ENCODE results near the gene FAHD1.
A peak's percentile ranks its signal among the peaks of the same experiment; 100 is the strongest.

The FAHD1 gene

DNA sequence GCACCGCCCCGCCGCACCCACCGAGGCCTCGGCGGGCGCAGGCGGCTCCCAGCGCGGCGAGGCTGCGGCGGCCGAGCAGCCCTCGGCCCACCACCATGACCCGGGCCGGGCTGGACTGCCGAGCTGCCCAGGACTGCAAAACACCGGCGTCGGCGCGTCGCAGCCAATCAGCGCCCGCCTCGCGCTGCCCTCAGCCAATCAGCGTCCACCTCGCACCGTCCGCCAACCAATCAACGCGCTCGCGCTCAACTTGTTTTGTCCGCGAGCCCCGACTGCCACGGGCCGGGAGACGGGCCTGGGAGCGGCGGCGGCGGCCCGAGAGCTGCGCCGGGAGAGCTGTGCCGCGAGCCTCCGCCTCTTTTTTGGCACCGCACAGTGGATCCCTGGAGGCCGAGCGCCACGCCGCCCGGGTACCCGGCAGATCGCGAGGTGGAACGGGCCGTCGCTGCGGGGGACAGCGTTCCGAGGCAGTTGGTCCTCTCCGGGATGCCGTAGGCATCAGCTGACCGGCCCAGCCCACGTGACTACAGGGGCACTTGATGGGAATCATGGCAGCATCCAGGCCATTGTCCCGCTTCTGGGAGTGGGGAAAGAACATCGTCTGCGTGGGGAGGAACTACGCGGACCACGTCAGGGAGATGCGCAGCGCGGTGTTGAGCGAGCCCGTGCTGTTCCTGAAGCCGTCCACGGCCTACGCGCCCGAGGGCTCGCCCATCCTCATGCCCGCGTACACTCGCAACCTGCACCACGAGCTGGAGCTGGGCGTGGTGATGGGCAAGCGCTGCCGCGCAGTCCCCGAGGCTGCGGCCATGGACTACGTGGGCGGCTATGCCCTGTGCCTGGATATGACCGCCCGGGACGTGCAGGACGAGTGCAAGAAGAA lies at the start of gene FAHD1, which contains the start of gene HAGH:
Gene FAHD1 (plus strand): TSS at position 516 of the 883 bp plus-strand sequence. CDS start 33 bp downstream, at position 549.
Gene HAGH (minus strand): TSS at position 135 of the 883 bp plus-strand sequence. CDS start 38 bp downstream, at position 97.
- peak; percentile 84 for DNase-seq (ENCODE audit: low spot score)

DNA sequence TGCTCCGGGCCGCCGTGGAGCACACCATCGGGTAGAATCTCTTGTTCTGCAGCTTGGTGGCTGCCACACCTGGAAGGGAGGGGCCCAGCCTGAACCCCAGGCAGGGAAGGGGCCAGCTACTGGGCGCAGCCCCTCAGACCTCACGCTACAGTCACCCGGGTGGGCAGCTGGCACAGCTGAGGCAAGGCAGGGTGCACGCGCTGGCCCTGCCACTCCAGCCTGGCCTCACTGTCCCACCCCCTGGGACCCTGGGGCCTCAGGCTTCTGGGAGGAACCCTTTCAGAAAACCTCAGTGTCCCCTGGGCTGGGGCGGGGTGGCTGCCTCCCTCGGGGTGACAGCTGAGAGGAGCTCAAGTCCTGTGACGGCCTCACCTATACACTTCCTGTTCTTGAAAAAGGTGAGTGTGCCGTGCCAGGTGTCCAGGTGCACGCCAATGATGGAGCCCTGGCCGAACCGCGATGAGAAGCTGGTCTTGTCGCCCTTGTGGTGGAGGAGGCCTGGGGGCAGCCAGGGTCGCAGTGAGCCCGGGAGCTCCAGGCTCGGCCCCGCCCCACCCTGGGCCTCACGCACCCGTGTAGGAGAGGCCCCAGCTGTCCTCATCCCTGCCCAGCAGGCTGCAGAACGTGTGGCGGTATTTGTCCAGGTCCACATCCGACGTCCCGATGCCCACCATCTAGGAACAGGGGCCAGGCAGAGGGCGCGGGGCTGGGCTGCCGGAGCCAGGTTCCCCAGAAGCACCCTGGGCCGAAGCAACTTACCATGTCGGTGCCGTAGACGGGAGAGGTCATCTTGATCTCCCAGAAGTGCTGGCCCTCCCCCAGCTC lies 49.4 kb upstream of the FAHD1 start:
- no peak for DNase-seq (ENCODE audit: low spot score)

DNA sequence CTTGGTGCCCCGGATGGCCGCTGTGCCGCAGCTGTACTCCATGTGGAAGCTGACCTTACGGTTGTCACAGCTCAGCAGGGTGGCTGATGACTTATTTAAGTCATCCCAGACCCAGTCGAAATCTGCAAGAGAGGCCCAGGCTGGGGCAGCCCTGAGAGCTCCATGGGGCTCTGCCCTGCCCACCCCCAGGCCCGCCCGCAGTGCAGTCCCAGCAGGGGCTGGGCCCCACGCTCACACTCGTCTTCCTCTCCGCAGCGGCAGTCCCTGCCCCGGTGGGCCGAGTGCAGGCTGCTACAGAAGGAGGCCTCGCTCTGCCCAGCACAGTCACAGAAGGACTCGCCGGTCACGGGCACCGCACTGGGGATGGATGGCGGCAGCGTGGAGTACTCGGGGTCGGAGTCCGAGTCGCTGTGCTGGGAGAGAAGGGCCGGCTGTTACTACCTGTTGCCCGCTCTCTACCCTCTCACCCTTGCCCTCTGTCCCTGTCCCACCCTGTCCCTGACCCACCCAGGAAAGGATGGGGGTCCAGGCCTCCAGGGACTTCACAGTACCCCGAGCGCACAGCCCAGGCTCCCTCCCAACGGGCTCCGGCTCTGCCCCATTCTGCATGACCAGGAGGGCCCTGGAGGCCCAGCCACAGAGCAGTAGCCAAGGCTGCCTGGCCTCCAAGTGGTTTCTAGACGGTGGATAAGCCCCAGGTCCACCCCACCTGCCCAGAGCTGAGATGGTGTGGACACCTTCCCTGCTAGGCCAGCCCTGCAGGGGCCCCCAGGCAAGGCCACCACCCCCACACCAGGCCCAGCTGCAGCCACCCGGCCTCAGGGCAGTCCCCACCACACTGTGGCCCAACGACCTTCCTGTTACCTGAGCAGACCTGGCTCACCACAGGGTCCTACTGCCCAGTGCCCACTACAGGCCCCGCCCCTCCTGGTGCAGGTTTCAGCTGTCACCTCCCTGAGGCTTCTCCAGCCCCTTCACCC lies 48.5 kb upstream of the FAHD1 start:
- no peak for DNase-seq (ENCODE audit: low spot score)

DNA sequence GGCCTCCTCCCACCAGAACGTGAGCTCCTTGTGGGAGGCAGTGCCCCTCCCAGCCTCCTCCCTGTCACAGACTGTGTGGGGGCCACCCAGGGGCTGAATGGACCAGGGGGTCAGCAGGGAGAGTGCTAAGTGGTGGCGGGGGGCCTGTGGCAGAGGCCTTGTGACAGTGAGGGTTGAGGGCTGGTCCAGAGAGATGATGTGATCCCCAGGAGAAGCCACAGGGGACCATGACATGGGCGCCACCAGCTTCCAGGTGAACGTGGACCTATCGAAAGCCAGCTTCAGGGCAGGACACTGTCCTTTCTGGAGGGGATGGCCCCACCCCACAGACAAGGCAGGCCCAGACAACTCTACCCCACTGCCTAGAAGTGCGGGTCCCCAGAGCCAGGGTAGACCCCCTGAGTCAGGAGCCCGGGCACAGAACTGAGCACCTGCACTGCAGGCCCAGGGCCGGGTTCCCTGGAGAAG lies 47.7 kb upstream of the FAHD1 start:
- DNase-seq (ENCODE audit: low spot score) = no peak

DNA sequence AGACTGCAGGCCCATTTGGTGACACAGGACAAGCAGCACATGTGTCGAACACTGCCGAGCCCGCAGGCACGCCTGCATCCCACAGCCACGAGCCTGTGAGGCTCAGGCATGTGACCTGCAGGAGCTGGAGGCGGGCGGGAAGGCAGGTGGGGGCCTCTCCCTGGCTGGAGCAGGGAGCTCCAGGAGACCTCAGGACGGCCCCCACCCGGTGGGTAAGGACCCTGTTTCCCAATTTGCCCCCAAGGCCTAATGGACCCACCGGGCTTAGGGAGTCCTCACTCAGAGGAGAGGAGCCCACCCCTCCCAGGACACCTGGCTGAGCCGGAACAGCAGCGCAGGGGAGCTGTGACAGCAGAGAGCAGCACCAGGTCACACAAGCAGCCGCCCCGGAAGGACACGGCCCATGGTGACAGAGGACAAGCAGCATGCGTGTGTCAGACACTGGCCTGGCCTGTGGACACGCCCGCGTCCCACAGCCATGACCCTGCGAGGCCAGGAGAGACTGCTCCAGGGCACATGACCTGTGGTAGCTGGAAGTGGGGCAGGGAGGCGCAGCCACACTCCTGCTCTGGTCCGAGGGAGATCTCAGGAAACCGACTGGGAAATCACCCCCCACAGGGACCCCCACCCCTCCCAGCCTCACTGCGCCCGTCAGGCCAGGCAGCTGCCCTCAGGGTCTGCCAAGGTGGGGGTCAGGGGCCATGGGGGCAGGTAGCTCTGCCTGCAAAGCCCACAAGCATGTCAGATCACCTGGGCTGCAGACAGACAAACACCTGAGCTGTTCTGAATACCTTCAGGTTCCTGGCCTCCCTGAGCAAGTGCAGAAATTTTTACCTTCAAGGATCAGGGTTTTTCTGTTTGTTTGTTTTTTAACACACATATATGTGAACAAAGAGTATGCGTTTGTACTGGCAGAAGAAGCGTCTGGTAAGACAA lies 47.0 kb upstream of the FAHD1 start:
- no peak for DNase-seq (ENCODE audit: low spot score)

DNA sequence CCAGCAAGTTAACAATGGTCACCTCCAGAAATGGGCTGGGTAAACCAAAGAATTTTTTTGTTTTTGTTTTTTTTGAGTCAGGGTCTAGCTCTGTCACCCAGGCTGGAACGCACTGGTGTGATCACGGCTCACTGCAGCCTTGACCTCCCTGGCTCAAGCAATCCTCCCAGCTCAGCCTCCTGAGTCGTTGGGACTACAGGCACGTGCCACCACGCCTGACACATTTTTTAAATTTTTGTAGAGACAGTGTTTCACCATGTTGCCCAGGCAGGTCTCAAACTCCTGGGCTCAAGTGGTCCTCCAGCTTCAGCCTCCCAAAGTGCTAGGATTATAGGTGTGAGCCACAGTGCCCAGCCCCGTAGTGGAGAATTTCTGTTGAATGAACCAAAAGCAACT lies 46.3 kb upstream of the FAHD1 start:
- no peak for DNase-seq (ENCODE audit: low spot score)

DNA sequence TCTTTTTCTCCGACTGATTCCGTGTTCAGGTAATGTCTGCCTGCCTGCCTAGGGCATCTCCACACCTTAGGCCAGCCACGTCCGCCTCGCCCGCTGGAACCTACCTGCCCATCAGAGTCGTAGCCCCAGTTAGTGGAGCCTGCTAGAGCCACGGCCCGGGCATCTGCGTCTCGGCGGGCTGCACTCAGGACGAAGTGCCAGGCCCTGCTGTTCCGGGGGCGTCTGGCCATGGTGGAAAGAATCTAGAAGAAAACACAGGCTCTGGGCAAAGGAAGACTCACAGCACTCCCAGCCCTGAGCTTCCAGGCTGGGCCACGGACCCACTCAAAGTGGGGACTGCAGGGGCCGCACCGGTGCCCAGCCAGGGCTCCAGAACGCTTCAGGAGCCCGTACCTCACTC lies 45.8 kb upstream of the FAHD1 start:
- DNase-seq (ENCODE audit: low spot score) = no peak

DNA sequence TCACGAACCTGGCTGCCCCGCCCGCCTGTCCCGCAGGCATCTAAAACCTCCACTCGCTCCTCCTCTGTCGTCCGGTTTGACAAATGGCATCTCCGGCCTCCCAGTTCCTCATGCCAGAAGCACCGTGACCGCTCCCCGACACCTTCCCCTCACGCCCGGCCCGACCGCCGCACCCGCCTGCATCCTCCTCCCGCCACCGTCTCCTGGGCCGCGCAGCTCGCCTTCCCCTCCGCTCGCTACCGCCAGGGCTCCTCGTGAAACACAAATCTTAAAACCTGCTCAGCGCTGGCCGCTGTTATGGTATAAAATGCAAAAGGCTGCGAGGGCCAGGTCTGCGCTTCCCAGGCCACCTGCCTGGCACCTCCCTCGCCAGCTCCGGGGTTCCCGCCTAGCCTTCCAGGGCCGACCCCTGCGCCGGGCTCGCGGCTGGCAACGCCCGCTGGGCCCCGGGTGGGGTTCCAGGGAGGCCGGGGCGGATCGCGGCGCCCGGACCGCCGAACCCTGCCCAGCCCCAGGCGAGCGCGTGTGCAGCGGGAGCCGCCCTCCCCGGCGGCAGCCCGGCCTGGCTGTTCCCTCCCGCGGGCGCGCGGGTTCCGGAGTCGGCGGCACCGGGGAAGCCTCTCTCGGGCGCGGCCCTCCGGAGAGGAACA lies 45.1 kb upstream of the FAHD1 start:
- no peak for DNase-seq (ENCODE audit: low spot score)

DNA sequence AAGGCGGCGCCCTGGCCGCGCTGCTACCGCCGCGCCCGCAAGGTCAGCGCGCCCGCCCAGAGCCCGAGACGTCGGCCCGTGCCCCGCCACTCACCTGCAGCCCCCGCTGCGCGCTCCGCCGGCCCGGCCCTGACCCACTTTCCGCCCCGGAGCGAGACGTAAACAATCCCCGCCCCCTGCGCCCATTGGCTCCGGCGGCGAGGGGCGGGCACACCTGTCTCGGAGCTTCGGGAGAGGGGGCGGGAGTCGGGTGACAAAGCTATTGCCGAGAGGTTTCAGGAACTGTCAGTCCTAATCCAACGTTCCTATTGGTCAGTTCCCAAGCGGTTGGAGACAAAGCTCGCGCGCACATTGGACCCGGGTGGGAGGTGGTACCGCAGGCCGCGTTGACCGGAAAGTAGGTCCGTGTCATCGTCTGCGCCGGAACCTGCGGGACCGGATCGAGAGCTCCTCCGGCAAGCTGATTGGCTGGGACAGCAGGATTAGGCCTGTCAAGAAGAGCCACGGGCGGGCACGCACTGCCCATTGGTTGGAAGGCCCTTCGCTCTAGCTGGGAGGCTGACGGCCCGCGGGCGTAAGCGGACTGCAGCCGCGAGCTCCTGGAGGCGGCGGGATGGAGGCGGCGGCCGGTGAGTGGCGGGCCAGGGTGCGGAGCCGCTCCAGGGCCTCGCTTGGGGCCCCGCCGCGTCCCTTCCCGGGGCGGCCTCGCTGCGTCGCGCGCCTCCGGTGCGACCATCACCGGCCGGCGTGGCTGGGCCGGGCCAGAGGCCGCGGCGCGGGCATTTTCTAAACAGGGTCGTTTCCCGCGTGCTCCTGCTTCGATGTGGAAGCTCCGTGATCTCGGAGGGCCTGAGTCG lies 44.4 kb upstream of the FAHD1 start, which contains the start of the genes NUBP2 and SPSB3:
Gene NUBP2 (plus strand): TSS at position 553 of the 857 bp plus-strand sequence. CDS start 61 bp downstream, at position 614.
Gene SPSB3 (minus strand): TSS at position 164 of the 857 bp plus-strand sequence. CDS start 1,088 bp downstream, outside the sequence.
- peak; percentile 100 for DNase-seq (ENCODE audit: low spot score)

DNA sequence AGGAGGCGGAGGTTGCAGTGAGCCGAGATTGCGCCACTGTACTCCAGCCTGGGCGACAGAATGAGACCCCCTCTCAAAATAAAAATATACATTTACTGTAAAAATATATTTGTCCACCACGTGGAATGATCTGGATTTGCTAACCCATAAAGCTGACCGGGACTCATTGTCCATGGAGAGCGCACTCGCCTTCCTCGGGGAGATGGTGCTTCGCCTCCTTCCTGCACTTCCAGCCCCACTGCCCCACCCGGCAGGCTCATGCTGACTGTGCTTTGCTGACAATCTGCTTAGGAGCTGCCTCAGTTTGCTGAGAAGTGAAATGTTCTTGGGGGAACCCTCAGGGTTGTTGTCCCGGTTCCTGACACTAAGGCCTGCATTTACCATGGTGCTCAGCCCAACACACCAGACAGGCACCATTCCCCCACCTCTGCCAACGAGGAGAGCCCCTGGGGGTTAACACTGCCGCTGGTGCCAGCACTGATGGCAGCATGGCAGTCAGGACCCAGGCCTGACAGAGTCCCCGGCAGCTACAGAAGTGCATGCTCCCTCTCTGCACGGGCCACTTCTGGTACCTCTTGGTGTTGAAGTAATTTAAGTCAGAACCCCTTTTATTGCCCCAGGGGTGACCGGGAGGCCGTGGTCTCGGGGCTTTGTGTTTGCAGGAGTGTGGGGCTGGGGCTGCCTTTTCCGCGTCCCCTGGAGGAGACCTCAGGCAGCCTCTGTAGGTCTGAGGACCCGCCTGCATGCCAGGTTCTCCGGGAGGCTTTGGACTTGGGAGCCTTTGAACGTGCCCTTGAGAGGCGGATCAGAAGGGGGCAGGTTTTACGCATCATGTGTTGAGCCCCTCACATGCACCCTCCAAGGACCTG lies 41.8 kb upstream of the FAHD1 start:
- DNase-seq (ENCODE audit: low spot score) = no peak

DNA sequence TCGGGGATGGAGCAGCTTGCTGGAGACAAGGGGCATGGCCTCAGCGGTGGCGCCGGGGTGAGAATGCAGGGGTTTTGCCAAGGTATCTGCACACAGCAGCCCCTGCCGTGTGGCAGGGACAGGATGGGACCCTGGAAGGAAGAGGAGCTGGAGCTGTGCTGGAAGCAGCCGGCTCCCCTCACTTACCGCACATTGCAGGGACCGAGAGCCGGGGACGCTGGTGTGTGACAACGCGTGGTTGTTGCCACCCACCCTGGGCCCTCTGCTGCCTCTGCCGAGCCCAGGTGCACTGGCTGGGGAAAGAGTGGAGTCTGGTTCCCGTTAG lies 41.2 kb upstream of the FAHD1 start:
- DNase-seq (ENCODE audit: low spot score) = no peak

DNA sequence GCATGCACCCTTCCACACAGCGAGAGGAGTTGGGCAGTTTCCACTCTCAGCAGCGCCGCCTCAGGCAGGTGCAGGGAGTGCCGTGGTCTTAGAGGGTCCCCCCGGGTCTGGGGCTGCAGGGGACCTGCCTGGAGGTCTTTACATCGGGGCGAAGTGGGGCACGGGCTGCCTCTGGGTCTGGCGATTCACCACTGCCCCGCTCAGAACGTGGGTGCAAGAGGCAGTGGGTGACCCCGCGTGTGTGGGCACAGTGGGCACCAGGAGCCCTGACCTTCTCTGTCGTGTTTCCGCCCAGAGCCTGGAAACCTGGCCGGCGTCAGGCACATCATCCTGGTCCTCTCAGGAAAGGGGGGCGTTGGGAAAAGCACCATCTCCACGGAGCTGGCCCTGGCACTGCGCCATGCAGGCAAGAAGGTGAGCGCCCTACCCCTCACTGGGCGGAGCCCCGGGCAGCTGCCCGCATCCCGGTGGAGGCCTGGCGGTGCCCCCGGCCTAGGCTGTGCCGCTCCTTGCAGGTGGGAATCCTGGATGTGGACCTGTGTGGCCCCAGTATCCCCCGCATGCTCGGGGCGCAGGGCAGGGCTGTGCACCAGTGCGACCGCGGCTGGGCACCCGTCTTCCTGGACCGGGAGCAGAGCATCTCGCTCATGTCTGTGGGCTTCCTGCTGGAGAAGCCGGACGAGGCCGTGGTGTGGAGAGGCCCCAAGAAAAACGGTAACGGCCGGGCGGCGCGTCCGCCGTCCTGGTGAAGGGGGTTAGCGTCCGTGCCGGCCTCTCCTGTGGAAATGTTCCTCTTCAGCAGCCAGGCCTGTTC lies 40.6 kb upstream of the FAHD1 start:
- no peak for DNase-seq (ENCODE audit: low spot score)

DNA sequence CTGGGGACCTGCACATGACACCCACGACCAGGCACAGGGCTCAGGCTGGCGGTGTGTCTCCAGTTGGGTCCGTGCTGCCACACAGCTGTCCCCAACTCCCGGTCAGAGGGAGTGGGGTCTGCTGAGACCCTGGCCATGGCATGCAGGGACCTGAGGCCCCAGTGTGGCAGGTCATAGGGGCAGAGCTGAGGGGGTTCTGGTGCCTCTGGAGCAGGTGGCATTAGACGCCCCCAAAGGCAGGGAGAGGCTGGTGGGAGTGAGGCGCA lies 40.0 kb upstream of the FAHD1 start:
- no peak for DNase-seq (ENCODE audit: low spot score)

DNA sequence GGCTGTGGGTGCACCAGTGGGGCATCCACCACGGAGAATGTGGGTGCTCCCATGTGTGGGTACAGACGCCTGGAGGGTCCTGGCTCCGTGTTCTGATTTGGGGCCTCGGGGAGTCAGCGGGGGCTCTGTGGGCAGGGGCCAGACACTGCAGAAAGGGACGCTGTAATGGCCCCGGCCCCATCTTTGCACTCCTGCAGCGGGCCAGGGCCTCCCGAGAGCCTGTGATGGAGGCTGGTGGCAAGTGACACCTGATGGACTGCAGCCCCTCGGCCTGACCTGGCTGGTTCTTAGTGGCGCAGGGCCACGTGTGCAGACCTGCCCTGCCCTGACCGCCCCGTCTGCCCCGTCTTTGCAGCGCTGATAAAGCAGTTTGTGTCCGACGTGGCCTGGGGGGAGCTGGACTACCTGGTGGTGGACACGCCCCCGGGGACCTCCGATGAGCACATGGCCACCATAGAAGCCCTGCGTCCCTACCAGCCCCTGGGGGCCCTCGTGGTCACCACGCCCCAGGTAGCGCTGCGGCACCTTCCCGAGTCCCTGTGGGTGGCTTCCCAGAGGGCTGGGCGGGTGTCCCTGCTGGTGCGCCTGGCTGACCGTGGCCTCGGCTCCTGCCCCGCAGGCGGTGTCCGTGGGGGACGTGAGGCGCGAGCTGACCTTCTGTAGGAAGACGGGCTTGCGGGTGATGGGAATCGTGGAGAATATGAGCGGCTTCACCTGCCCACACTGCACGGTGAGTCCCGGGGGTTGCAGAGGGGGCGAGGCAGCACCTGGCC lies 39.5 kb upstream of the FAHD1 start:
- no peak for DNase-seq (ENCODE audit: low spot score)

DNA sequence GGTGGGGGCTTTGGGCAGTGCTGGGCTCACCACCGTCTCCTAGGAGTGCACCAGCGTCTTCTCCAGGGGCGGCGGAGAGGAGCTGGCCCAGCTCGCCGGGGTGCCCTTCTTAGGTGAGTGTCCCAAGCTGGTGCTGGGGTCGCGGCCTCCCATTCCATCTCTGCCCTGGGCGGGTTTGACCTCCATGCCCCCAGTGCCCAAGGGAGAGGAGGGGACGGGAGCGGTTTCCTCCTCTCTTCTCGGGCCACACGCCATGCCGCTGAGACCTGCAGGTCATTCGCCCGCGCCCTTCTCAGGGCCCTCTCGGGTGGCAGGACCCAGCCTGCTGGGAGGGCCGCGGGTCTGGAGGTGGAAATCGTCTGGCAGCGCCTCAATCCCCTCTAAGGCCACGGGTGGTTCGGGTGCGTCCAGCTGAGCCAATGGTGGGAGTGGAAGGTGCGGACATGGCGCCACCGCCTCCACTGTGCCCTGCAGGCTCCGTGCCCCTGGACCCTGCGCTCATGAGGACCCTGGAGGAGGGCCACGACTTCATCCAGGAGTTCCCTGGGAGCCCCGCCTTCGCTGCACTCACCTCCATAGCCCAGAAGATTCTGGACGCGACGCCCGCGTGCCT lies 38.8 kb upstream of the FAHD1 start:
- DNase-seq (ENCODE audit: low spot score) = no peak

DNA sequence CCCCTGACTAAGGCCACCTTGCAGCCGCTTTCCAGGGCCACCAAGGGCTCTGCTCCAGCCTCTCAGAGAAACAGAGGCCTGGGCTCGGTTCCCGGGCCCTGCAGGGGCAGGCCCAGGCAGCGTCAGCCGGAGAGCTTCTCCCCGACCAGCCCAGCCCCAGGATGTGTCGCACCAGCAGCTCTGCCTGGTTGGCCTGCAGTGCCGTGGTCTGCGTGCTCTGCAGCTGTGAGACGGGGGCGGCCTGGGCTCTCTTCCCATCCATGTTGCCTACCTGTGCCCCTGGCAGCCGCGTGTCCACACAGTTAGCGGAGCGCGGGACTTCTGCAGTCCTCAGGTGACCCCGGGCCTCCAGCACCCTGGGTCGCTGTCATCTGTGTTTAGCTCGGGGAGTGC lies 38.3 kb upstream of the FAHD1 start:
- no peak for DNase-seq (ENCODE audit: low spot score)
